22Rv1 (cell line): ENCODE results near the gene BTBD7.

ENCODE experiments used
- ZFX ChIP-seq: fragments of 450-650 bp; IDR thresholded peaks from 2 replicates; pipeline ENCODE4 v1.6.1; 2017; ENCODE audit warnings: antibody characterized with exemption, borderline replicate concordance
- TF ChIP-seq, protein P1 (sequence below): fragments of 450-650 bp; IDR thresholded peaks from 2 replicates; pipeline ENCODE4 v1.5.1; 2017; ENCODE audit warnings: mild to moderate bottlenecking

DNA sequence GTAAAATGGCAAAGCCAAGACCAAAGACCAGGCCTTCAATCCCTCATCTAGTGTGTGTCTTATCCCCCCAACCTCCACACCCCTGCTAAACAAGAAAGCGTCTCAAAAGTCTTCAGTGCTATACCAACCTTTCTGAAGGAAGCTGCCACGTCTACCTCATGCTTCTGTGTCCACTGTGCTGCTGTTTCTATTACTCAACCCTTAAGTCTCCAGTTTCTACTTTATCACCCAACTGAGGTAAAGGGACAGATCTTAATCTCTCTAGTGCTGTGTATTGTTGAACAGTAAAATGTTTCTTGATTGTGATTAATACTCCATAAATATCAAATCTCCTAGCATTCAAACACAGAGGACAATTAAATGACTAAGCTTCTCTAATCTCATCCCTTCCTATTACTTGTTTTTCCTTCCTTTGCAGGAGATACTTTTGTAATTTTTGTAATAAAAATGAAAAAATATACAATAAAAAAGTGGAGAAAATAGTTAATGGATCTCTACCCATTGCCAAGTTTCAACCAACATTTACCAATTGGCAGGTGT, 23.3 kb downstream of the BTBD7 start:
- TF ChIP-seq, protein P1, sequence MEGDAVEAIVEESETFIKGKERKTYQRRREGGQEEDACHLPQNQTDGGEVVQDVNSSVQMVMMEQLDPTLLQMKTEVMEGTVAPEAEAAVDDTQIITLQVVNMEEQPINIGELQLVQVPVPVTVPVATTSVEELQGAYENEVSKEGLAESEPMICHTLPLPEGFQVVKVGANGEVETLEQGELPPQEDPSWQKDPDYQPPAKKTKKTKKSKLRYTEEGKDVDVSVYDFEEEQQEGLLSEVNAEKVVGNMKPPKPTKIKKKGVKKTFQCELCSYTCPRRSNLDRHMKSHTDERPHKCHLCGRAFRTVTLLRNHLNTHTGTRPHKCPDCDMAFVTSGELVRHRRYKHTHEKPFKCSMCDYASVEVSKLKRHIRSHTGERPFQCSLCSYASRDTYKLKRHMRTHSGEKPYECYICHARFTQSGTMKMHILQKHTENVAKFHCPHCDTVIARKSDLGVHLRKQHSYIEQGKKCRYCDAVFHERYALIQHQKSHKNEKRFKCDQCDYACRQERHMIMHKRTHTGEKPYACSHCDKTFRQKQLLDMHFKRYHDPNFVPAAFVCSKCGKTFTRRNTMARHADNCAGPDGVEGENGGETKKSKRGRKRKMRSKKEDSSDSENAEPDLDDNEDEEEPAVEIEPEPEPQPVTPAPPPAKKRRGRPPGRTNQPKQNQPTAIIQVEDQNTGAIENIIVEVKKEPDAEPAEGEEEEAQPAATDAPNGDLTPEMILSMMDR, result no peak
- TF ChIP-seq ZFX, result no peak
